ENCODE data around the gene TMEM117. TPM values are rescaled to one million over a fixed set of nuclear protein-coding genes. Genes with fewer than 3 reads are reported as not detected.

Gene TMEM117
- total and polyA plus RNA-seq, 2 donors (not counting 1 experiment from before 2014, with no cell fraction given), result 2.0 to 10.4 TPM

GRCh38 chr12:44389038-44389437, 553.2 kb downstream of the TMEM117 start:
- ATAC-seq (ENCODE audit: low read depth) (no peak), DNase-seq (no peak)
- no peaks in the 10 kb centered on the region for H3K9me3 ChIP-seq (ENCODE audit: control extremely low read depth in 1 of 3, control insufficient read depth in 2 of 3, insufficient read depth in 1 of 3, low read length in 2 of 3)
- H3K4me1 ChIP-seq (ENCODE audit: control insufficient read depth in 2 of 2, insufficient read depth in 2 of 2, low read length in 2 of 2), result no peaks in the 10 kb centered on the region
- H3K27ac Mint-ChIP-seq, result no peak overlapping the region
- H3K9me3 Mint-ChIP-seq (ENCODE audit: insufficient read depth), result no peaks in the 10 kb centered on the region
- no CpG with 5 or more reads among the region's 2 CpGs for WGBS (ENCODE audit: insufficient coverage)
- H3K4me3 Mint-ChIP-seq, result no peak overlapping the region
- no peaks in the 10 kb centered on the region for H4K20me1 ChIP-seq (ENCODE audit: control insufficient read depth, insufficient read depth, low read length, poor library complexity, severe bottlenecking)
- no peak for TF ChIP-seq EZH2 (IDR thresholded peaks at IDR 0.05; ENCODE audit: borderline replicate concordance, insufficient read depth, low read depth, low read length, poor library complexity, severe bottlenecking)
- TF ChIP-seq, protein P1, sequence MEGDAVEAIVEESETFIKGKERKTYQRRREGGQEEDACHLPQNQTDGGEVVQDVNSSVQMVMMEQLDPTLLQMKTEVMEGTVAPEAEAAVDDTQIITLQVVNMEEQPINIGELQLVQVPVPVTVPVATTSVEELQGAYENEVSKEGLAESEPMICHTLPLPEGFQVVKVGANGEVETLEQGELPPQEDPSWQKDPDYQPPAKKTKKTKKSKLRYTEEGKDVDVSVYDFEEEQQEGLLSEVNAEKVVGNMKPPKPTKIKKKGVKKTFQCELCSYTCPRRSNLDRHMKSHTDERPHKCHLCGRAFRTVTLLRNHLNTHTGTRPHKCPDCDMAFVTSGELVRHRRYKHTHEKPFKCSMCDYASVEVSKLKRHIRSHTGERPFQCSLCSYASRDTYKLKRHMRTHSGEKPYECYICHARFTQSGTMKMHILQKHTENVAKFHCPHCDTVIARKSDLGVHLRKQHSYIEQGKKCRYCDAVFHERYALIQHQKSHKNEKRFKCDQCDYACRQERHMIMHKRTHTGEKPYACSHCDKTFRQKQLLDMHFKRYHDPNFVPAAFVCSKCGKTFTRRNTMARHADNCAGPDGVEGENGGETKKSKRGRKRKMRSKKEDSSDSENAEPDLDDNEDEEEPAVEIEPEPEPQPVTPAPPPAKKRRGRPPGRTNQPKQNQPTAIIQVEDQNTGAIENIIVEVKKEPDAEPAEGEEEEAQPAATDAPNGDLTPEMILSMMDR (IDR thresholded peaks at IDR 0.05), result no peak
- no peaks in the 10 kb centered on the region for H3K79me2 ChIP-seq (ENCODE audit: control insufficient read depth, insufficient read depth, low read length)
- no peak overlapping the region for H3K4me3 ChIP-seq (ENCODE audit: control extremely low read depth in 1 of 5, extremely low read depth in 1 of 5, insufficient read depth in 1 of 5, low read depth in 2 of 5, low read length in 4 of 5)
- H3K27me3 Mint-ChIP-seq, result no peaks in the 10 kb centered on the region
- no peaks in the 10 kb centered on the region for H3K4me1 Mint-ChIP-seq
- intact Hi-C loops (cut with micrococcal nuclease), result no loop called here
- no peak overlapping the region for H3K9ac ChIP-seq (ENCODE audit: low read length)
- H3K27ac ChIP-seq (ENCODE audit: low read length in 2 of 2), result no peak overlapping the region
- no peak overlapping the region for H3K4me2 ChIP-seq (replicated peaks; ENCODE audit: low read depth, low read length, poor library complexity, severe bottlenecking)
- no peaks in the 10 kb centered on the region for H3K36me3 ChIP-seq (replicated peaks in 1 of 2; ENCODE audit: control extremely low read depth in 1 of 2, control insufficient read depth in 1 of 2, extremely low read depth in 1 of 2, insufficient read depth in 2 of 2, low read length in 1 of 2)
- H3K27me3 ChIP-seq (replicated peaks in 1 of 4; ENCODE audit: control extremely low read depth in 1 of 4, control insufficient read depth in 3 of 4, insufficient read depth in 4 of 4, low read length in 3 of 4), result no peaks in the 10 kb centered on the region
- ChIA-PET CTCF (no interaction called here), POLR2A (no interaction called here)
- no peak overlapping the region for H2AFZ ChIP-seq (ENCODE audit: insufficient read depth, low read depth, low read length, poor library complexity, severe bottlenecking)

DNA sequence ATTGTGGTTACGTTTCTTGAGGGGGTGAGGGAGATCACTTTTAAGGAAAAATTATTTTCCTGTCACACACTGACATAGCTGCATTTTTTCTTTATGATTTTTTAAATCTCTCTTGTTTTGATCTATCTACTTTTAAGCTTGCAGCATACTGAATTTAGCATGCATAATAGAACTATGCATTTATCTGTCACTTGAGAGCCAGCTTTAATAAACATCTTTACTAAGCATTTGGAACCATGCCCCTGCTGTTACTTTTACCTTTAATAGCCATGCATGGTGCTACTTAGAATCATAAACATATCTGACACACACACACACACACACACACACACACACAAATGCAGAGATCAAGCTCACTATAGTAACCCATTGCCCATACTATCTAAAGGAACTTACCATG, 554.0 kb downstream of the TMEM117 start:
- H3K9ac ChIP-seq (ENCODE audit: low read length), result no peak overlapping the region
- no peaks in the 10 kb centered on the region for H4K20me1 ChIP-seq (ENCODE audit: control insufficient read depth, insufficient read depth, low read length, poor library complexity, severe bottlenecking)
- Mint-ChIP-seq H3K27ac (no peak overlapping the region), H3K9me3 (ENCODE audit: insufficient read depth) (no peaks in the 10 kb centered on the region), H3K4me1 (no peaks in the 10 kb centered on the region), H3K27me3 (no peaks in the 10 kb centered on the region), H3K4me3 (no peak overlapping the region)
- H3K9me3 ChIP-seq (ENCODE audit: control extremely low read depth in 1 of 3, control insufficient read depth in 2 of 3, insufficient read depth in 1 of 3, low read length in 2 of 3), result no peaks in the 10 kb centered on the region
- no CpG with 5 or more reads among the region's 1 CpG for WGBS (ENCODE audit: insufficient coverage)
- TF ChIP-seq EZH2 (IDR thresholded peaks at IDR 0.05; ENCODE audit: borderline replicate concordance, insufficient read depth, low read depth, low read length, poor library complexity, severe bottlenecking), result no peak
- TF ChIP-seq, protein P1 (IDR thresholded peaks at IDR 0.05), result no peak
- intact Hi-C loops (cut with micrococcal nuclease), result no loop called here
- ATAC-seq (ENCODE audit: low read depth) (no peak), DNase-seq (no peak)
- no peaks in the 10 kb centered on the region for H3K36me3 ChIP-seq (replicated peaks in 1 of 2; ENCODE audit: control extremely low read depth in 1 of 2, control insufficient read depth in 1 of 2, extremely low read depth in 1 of 2, insufficient read depth in 2 of 2, low read length in 1 of 2)
- CTCF ChIA-PET, result no interaction called here
- H3K4me3 ChIP-seq (ENCODE audit: control extremely low read depth in 1 of 5, extremely low read depth in 1 of 5, insufficient read depth in 1 of 5, low read depth in 2 of 5, low read length in 4 of 5), result no peak overlapping the region
- POLR2A ChIA-PET, result no interaction called here
- H3K27me3 ChIP-seq (replicated peaks in 1 of 4; ENCODE audit: control extremely low read depth in 1 of 4, control insufficient read depth in 3 of 4, insufficient read depth in 4 of 4, low read length in 3 of 4), result no peaks in the 10 kb centered on the region
- no peak overlapping the region for H3K27ac ChIP-seq (ENCODE audit: low read length in 2 of 2)
- H3K79me2 ChIP-seq (ENCODE audit: control insufficient read depth, insufficient read depth, low read length), result no peaks in the 10 kb centered on the region
- H2AFZ ChIP-seq (ENCODE audit: insufficient read depth, low read depth, low read length, poor library complexity, severe bottlenecking), result no peak overlapping the region
- no peak overlapping the region for H3K4me2 ChIP-seq (replicated peaks; ENCODE audit: low read depth, low read length, poor library complexity, severe bottlenecking)
- H3K4me1 ChIP-seq (ENCODE audit: control insufficient read depth in 2 of 2, insufficient read depth in 2 of 2, low read length in 2 of 2), result no peaks in the 10 kb centered on the region

Data from B cell (primary cell).